H1 (cell line): ENCODE data around the gene PLAU. TPM values are rescaled to one million over a fixed set of nuclear protein-coding genes. Genes with fewer than 3 reads are reported as not detected.

Experiments used
- CTCF ChIA-PET: fragments of 300-600 bp; sonication (Branson Sonifier 250); formaldehyde crosslinking; loops from one replicate; lab custom pipeline; 2021; ENCODE audit not compliant: partially characterized antibody; lab: Charles Lee
- POLR2A ChIA-PET: fragments of 300-600 bp; sonication (Branson Sonifier 250); formaldehyde crosslinking; loops from one replicate; lab custom pipeline; 2021; ENCODE audit warnings: inconsistent platforms; ENCODE audit not compliant: partially characterized antibody; lab: Charles Lee
- DNase-seq, 2 experiments: peaks; one replicate each; pipeline versions ENCODE4 v3.0.0 to v3.0.0-alpha.2; 2010 to 2022; ENCODE audit warnings: low spot score in 2 of 2, low read depth in 1 of 2, mixed read lengths in 1 of 2
- FAIRE-seq: peaks from 2 replicates; lab custom pipeline; 2011; peaks lifted over from hg19 to GRCh38; lab: Jason Lieb, UNC
- H2AFZ ChIP-seq: 2 replicates; pipeline ENCODE4 v1.8.1; 2012; ENCODE audit warnings: low read length, inconsistent platforms
- H2AK5ac ChIP-seq: 2 replicates; pipeline ENCODE4 v1.6.1; 2013; ENCODE audit warnings: low read depth, low read length
- H2BK120ac ChIP-seq: replicated peaks from 2 replicates; pipeline ENCODE3; 2013; ENCODE audit warnings: low read depth, low read length, inconsistent platforms
- H2BK12ac ChIP-seq: 2 replicates; pipeline ENCODE4 v1.6.1; 2013; ENCODE audit warnings: low read depth, low read length
- H2BK15ac ChIP-seq: 2 replicates; pipeline ENCODE4 v1.6.1; 2013; ENCODE audit warnings: low read length
- H2BK20ac ChIP-seq: 2 replicates; pipeline ENCODE4 v1.6.1; 2013; ENCODE audit warnings: low read length
- H2BK5ac ChIP-seq: 2 replicates; pipeline ENCODE4 v1.6.1; 2013; ENCODE audit warnings: low read depth, low read length
- H3K14ac ChIP-seq: 2 replicates; pipeline ENCODE4 v1.6.1; 2013; ENCODE audit warnings: inconsistent platforms; ENCODE audit not compliant: insufficient read length
- H3K18ac ChIP-seq: 2 replicates; pipeline ENCODE4 v1.6.1; 2013; ENCODE audit warnings: low read length; ENCODE audit errors: extremely low read depth
- H3K23ac ChIP-seq: 2 replicates; pipeline ENCODE4 v1.6.1; 2013; ENCODE audit warnings: inconsistent platforms; ENCODE audit not compliant: insufficient read length
- H3K23me2 ChIP-seq: 2 replicates; pipeline ENCODE4 v1.6.1; 2013; ENCODE audit warnings: low read depth, low read length
- H3K27ac ChIP-seq: 2 replicates; pipeline ENCODE4 v1.6.1; 2011; ENCODE audit warnings: low read depth, low read length, inconsistent platforms
- H3K27me3 ChIP-seq, 4 experiments: replicated peaks in 1 of 4; 1 replicate in 1 of 4; 2 replicates in 3 of 4; pipeline versions ENCODE4 v1.6.1 to v1.8.1; 2011 to 2013; ENCODE audit warnings: low read length in 3 of 4, mild to moderate bottlenecking in 3 of 4, inconsistent platforms in 2 of 4, mixed read lengths in 2 of 4, moderate library complexity in 1 of 4; ENCODE audit not compliant: control insufficient read depth in 3 of 4, insufficient read depth in 3 of 4; ENCODE audit errors: extremely low read depth in 1 of 4
- H3K36me3 ChIP-seq, 4 experiments: 2 replicates each; pipeline versions ENCODE4 v1.6.1 to v1.8.1; 2011 to 2013; ENCODE audit warnings: mild to moderate bottlenecking in 4 of 4, low read length in 3 of 4, moderate library complexity in 2 of 4, control low read depth in 1 of 4, inconsistent platforms in 1 of 4; ENCODE audit not compliant: insufficient read depth in 4 of 4, control insufficient read depth in 2 of 4
- H3K4ac ChIP-seq: replicated peaks from 2 replicates; pipeline ENCODE3; 2013; ENCODE audit warnings: low read length, low read depth, mixed read lengths, inconsistent platforms; ENCODE audit not compliant: insufficient read length
- H3K4me1 ChIP-seq, 4 experiments: replicated peaks in 1 of 4; 1 replicate in 1 of 4; 2 replicates in 3 of 4; pipeline versions ENCODE4 v1.6.1 to v1.8.1; 2011 to 2013; ENCODE audit warnings: low read length in 3 of 4, inconsistent platforms in 2 of 4, mixed read lengths in 1 of 4; ENCODE audit not compliant: insufficient read depth in 4 of 4, control insufficient read depth in 3 of 4
- H3K4me2 ChIP-seq, 2 experiments: 2 replicates each; pipeline versions ENCODE4 v1.6.1 to v1.8.1; 2011 to 2013; ENCODE audit warnings: low read depth in 2 of 2, low read length in 2 of 2, control low read depth in 1 of 2, inconsistent platforms in 1 of 2, mild to moderate bottlenecking in 1 of 2; ENCODE audit not compliant: insufficient read depth in 1 of 2
- H3K4me3 ChIP-seq, 4 experiments: fragments of 200-600, 300-600 bp in 1 of 4; sonication (generic), shearing (Covaris generic), sonication (Bioruptor Twin) in 1 of 4; 2 replicates each; pipeline versions ENCODE4 v1.5.1 to v1.8.1; 2011 to 2016; ENCODE audit warnings: low read length in 4 of 4, low read depth in 3 of 4, control low read depth in 2 of 4, inconsistent platforms in 2 of 4, mild to moderate bottlenecking in 2 of 4, mixed read lengths in 1 of 4, moderate library complexity in 1 of 4; ENCODE audit not compliant: insufficient read depth in 2 of 4; ENCODE audit errors: extremely low read depth in 1 of 4
- H3K56ac ChIP-seq: replicated peaks from 2 replicates; pipeline ENCODE3; 2013; ENCODE audit warnings: low read depth, mild to moderate bottlenecking, mixed read lengths, low read length, inconsistent platforms; ENCODE audit not compliant: insufficient read length
- H3K79me1 ChIP-seq: 2 replicates; pipeline ENCODE4 v1.6.1; 2013; ENCODE audit warnings: low read depth, low read length, control low read depth
- H3K79me2 ChIP-seq, 2 experiments: 2 replicates each; pipeline versions ENCODE4 v1.6.1 to v1.8.1; 2012 to 2013; ENCODE audit warnings: low read length in 2 of 2, mild to moderate bottlenecking in 2 of 2, inconsistent platforms in 1 of 2; ENCODE audit not compliant: insufficient read depth in 2 of 2, control insufficient read depth in 1 of 2
- H3K9ac ChIP-seq, 4 experiments: replicated peaks in 1 of 4; 1 replicate in 1 of 4; 2 replicates in 3 of 4; pipeline versions ENCODE4 v1.6.1 to v1.8.1; 2011 to 2013; ENCODE audit warnings: low read depth in 3 of 4, low read length in 3 of 4, control low read depth in 2 of 4, mild to moderate bottlenecking in 2 of 4, moderate library complexity in 2 of 4, inconsistent platforms in 1 of 4; ENCODE audit errors: extremely low read depth in 1 of 4
- H3K9me3 ChIP-seq, 2 experiments: 2 replicates each; pipeline versions ENCODE4 v1.6.1 to v1.8.1; 2012 to 2013; ENCODE audit warnings: mild to moderate bottlenecking in 2 of 2, moderate library complexity in 2 of 2, control low read depth in 1 of 2, inconsistent platforms in 1 of 2, low read depth in 1 of 2, low read length in 1 of 2, mixed read lengths in 1 of 2; ENCODE audit not compliant: insufficient read depth in 2 of 2
- H4K20me1 ChIP-seq, 2 experiments: replicated peaks in 1 of 2; 2 replicates each; pipeline versions ENCODE3 to v1.8.1; 2011 to 2013; ENCODE audit warnings: inconsistent platforms in 2 of 2, low read length in 2 of 2, mild to moderate bottlenecking in 1 of 2; ENCODE audit not compliant: insufficient read depth in 2 of 2, control insufficient read depth in 1 of 2
- H4K5ac ChIP-seq: 2 replicates; pipeline ENCODE4 v1.6.1; 2013; ENCODE audit warnings: low read length, low read depth, mixed read lengths, inconsistent platforms; ENCODE audit not compliant: insufficient read length
- H4K8ac ChIP-seq: 2 replicates; pipeline ENCODE4 v1.8.0; 2013; ENCODE audit warnings: mild to moderate bottlenecking, moderate library complexity, low read length, inconsistent platforms; ENCODE audit not compliant: insufficient read depth; ENCODE audit errors: extremely low read depth
- H4K91ac ChIP-seq: replicated peaks from 2 replicates; pipeline ENCODE3; 2013; ENCODE audit warnings: low read length, mixed read lengths, inconsistent platforms; ENCODE audit not compliant: insufficient read length
- BRCA1 ChIP-seq: IDR thresholded peaks from 2 replicates; pipeline ENCODE4 v1.6.1; 2012; ENCODE audit warnings: low read depth, low read length, improper control_type of control experiment
- CBX8 ChIP-seq: fragments of 300-800, 300-1000 bp; sonication (generic); IDR thresholded peaks from 2 replicates; pipeline ENCODE4 v1.7.1; 2016; ENCODE audit warnings: low read depth, low read length, borderline replicate concordance
- CEBPB ChIP-seq: IDR thresholded peaks from 2 replicates; pipeline ENCODE4 v1.6.1; 2012; ENCODE audit warnings: low read depth, low read length
- CHD2 ChIP-seq: IDR thresholded peaks from 2 replicates; pipeline ENCODE4 v1.6.1; 2012; ENCODE audit warnings: low read length, improper control_type of control experiment
- CREB1 ChIP-seq: IDR thresholded peaks from 2 replicates; pipeline ENCODE4 v1.6.1; 2012; ENCODE audit warnings: inconsistent platforms
- CTBP2 ChIP-seq: IDR thresholded peaks from 2 replicates; pipeline ENCODE4 v1.7.0; 2011; ENCODE audit warnings: borderline replicate concordance, mild to moderate bottlenecking, moderate library complexity, mixed read lengths, low read length; ENCODE audit not compliant: insufficient read depth, insufficient read length
- GABPA ChIP-seq: IDR thresholded peaks from 2 replicates; pipeline ENCODE4 v1.6.1; 2011; ENCODE audit warnings: mild to moderate bottlenecking, low read length, moderate library complexity, borderline replicate concordance; ENCODE audit not compliant: insufficient read depth
- KDM5A ChIP-seq: fragments of 200-600 bp; IDR thresholded peaks from 2 replicates; pipeline ENCODE4 v1.7.1; 2012; ENCODE audit warnings: mild to moderate bottlenecking, low read length, inconsistent platforms, mixed read lengths
- RBBP5 ChIP-seq: IDR thresholded peaks from 2 replicates; pipeline ENCODE4 v1.7.1; 2012; ENCODE audit warnings: low read depth, mild to moderate bottlenecking, inconsistent platforms, low read length, moderate library complexity, borderline replicate concordance
- SAP30 ChIP-seq: fragments of 300-600 bp; sonication (generic); IDR thresholded peaks from 2 replicates; pipeline ENCODE4 v1.7.1; 2012; ENCODE audit warnings: low read length, moderate library complexity, mild to moderate bottlenecking, inconsistent platforms; ENCODE audit not compliant: insufficient read depth, insufficient replicate concordance
- SIRT6 ChIP-seq: IDR thresholded peaks from one replicate; pipeline ENCODE4 v1.7.1; 2012; ENCODE audit warnings: low read length, inconsistent platforms
- SP2 ChIP-seq: IDR thresholded peaks from 2 replicates; pipeline ENCODE4 v1.6.1; 2012; ENCODE audit warnings: mild to moderate bottlenecking, low read length, inconsistent platforms
- SRF ChIP-seq: IDR thresholded peaks from 2 replicates; pipeline ENCODE4 v1.6.1; 2011; ENCODE audit warnings: mild to moderate bottlenecking, low read depth, low read length, moderate library complexity
- TCF12 ChIP-seq: IDR thresholded peaks from 2 replicates; pipeline ENCODE4 v1.6.1; 2011; ENCODE audit warnings: low read depth, mild to moderate bottlenecking, low read length
- ZNF274 ChIP-seq: IDR thresholded peaks from 2 replicates; pipeline ENCODE4 v1.7.0; 2012; ENCODE audit warnings: low read length, borderline replicate concordance; ENCODE audit errors: extremely low read depth
- WGBS, 2 experiments: shearing (Covaris generic) in 1 of 2; methylation state at CpG; one replicate each; pipeline versions ENCODE4 v1.1.6 to v1.1.7; 2013 to 2015; ENCODE audit warnings: low lambda C conversion rate in 2 of 2, mixed read lengths in 2 of 2, inconsistent platforms in 1 of 2, low coverage in 1 of 2, missing lambda C conversion rate in 1 of 2; ENCODE audit not compliant: insufficient replicate concordance in 2 of 2, insufficient coverage in 1 of 2, insufficient read length in 1 of 2; ENCODE audit errors: extremely low coverage in 1 of 2, missing lambda C conversion rate in 1 of 2; 5-methylcytosine and 5-hydroxymethylcytosine counted together
- polyA plus RNA-seq, 7 experiments: library from polyadenylated mRNA; depleted of rRNA in 3 of 7; stranded (reverse) in 5 of 7; unstranded in 2 of 7; fragments of >200 nt in 5 of 7; fragments of 200-250 nt in 2 of 7; gene quantifications; 1 replicate in 5 of 7; 2 replicates in 1 of 7; 4 replicates in 1 of 7; pipeline versions ENCODE4 v1.2.1 to v1.2.3, GENCODE V29; 2011 to 2013; ENCODE audit warnings: missing spikeins in 2 of 7, mixed read lengths in 2 of 7
- total RNA-seq: library from RNA; stranded (reverse); fragmentation: NEBNext Ultra II Directional; extraction: Animal tissue kit (Norgen Biotek cat#: 25700); gene quantifications from 2 replicates; pipeline ENCODE4 v1.2.1, GENCODE V29; 2021

Gene PLAU
- total and polyA plus RNA-seq, 2 of the 8 experiments (the other 6 are each of a cell fraction or from before 2014, with no cell fraction given) = 16.2 to 26.1 TPM

GRCh38 chr10:73955719-73956118 lies 44.8 kb downstream of the PLAU start:
- DNase-seq = no peak
- CTCF ChIA-PET = interaction anchor here (1.1 to 7.8 kb wide), 10 partner anchors 15 to 125 kb away, joined by 3 to 47 read pairs (median 6); no protein-coding TSS in a partner anchor

More at GRCh38 chr10:73955719-73956118, 44.8 kb downstream of the PLAU start:
- TF ChIP-seq KDM5A (no peak), SP2 (no peak), RBBP5 (no peak), CEBPB (no peak), SAP30 (no peak), GABPA (no peak), SRF (no peak), TCF12 (no peak), CTBP2 (no peak), CBX8 (no peak), BRCA1 (no peak), CREB1 (no peak), CHD2 (no peak), ZNF274 (no peak), SIRT6 (no peak)
- Histone ChIP-seq H4K91ac (no peak overlapping the region), H2AK5ac (no peak overlapping the region), H3K4ac (no peak overlapping the region), H3K9ac (no peak overlapping the region), H4K5ac (no peak overlapping the region), H3K14ac (no peak overlapping the region), H2BK15ac (no peak overlapping the region), H2AFZ (no peak overlapping the region), H3K4me2 (no peak overlapping the region), H3K23ac (no peak overlapping the region), H4K20me1 (no peaks in the 10 kb centered on the region), H3K27me3 (no peaks in the 10 kb centered on the region), H2BK5ac (no peak overlapping the region), H4K8ac (no peak overlapping the region), H3K79me1 (no peaks in the 10 kb centered on the region), H3K9me3 (no peaks in the 10 kb centered on the region), H3K23me2 (no peaks in the 10 kb centered on the region), H3K4me1 (peaks cover 2 to 5% (median 5%) of the 10 kb centered on the region in 4 experiments), H3K27ac (no peak overlapping the region), H3K56ac (no peak overlapping the region), H3K36me3 (no peaks in the 10 kb centered on the region), H3K18ac (no peak overlapping the region), H3K79me2 (no peaks in the 10 kb centered on the region), H2BK120ac (no peak overlapping the region), H3K4me3 (no peak overlapping the region), H2BK12ac (no peak overlapping the region), H2BK20ac (no peak overlapping the region)
- POLR2A ChIA-PET = interaction anchor here (1.2 to 2.3 kb wide), 2 partner anchors 10 to 11 kb away, joined by 3 to 30 read pairs; no protein-coding TSS in a partner anchor
- 100% methylated on average over 2 of the region's 2 CpGs; no CpG with 5 or more reads in 1 of the 2 experiments for WGBS, 2 experiments
- FAIRE-seq = no peak
